ENCODE measurements around the gene HDAC4.

HDAC4 gene

DNA sequence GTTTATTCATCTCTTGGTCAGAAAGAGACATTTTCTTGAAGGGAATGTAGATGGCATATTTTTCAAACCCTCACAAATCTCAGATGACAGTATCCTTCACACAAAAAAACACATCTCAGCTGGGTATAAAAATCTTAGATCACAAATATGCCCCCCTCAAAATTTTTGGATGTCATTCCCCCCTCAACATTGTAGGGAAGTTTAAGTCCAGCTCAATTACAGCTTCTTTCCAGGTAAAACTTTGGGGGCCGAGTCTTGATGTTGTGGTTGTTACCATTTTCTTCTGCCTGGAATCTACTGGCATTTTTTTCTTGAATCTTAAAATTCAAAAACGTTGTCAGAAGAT is 46.1 kb downstream of the HDAC4 start:
- Histone ChIP-seq H3K27ac (no peak overlapping the region), H3K4me3 (no peak overlapping the region)
- TF ChIP-seq CTCF (IDR thresholded peaks at IDR 0.05), result no peak
- no peak for DNase-seq (ENCODE audit: low spot score)

DNA sequence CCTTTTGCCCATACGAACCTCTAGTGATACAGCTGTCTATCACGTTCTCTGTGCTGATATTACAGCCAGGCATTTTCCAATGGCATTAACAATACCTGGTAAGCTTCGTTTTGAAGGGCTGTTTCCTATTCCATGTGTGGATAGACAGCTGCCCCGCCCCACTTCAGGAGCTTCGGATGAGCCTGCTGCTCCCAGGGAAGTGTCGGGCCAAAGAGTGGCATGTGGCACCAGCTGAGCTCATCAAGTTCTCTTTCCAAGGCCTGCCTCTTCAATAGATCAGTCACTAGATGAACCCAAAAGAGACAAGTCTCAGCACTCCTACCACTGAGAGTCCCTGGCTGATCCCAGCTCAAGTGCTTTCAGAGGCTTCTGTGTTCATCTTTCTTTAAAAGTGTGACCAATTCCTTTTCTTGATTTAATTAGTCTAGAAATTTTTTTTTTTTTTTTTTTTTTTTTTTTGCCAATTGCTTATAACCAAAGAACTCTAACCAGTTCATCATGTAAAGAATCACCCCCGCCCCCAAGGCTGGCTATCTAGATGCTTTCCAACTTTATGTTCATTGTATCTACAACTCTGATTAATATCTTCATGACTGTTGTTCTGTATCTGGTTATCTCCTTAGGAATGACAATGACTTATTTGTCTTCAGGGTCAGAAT is 46.6 kb downstream of the HDAC4 start:
- TF ChIP-seq CTCF (IDR thresholded peaks at IDR 0.05), result no peak
- Histone ChIP-seq H3K27ac (no peak overlapping the region), H3K4me3 (no peak overlapping the region)
- no peak for DNase-seq (ENCODE audit: low spot score)

DNA sequence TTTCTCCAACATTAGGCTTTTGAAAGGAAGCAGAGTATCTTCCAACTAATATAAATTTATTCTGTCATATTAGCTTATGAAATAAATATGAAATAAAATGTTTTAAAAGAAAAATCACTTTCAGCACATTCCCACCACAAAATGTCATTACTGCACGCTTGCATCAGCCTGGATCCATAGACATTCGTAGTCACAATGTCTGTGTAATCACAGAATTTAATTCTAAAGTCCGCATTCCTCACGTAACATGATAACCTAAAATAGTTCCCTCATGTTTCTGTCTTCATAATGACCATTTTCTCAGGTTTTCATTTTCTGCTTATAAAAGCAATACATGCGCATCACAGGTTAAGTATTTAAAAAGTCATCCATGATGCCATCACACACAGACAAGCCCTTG is 47.1 kb downstream of the HDAC4 start:
- Histone ChIP-seq H3K4me3 (no peak overlapping the region), H3K27ac (no peak overlapping the region)
- DNase-seq (ENCODE audit: low spot score), result no peak
- no peak for TF ChIP-seq CTCF (IDR thresholded peaks at IDR 0.05)

DNA sequence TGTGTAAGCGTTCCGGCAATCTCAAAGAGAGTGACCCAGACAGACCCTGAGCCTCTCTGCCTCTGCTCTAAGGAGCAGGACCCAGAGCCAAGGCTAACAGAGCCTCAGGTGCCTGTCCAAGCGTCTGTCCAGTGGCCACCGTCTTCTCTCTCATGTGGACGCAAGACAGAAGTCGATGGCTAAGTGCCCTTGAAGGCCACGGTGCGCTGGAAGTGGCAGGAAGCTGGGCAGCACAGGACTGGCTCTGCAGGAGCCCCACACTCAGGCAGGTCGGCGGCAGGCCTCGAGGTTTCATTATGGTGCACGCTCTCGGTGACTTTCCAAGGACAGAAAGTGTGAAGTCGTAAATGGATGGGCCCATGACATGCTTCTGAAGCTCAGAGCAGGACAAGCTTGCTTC is 49.1 kb downstream of the HDAC4 start:
- no peak overlapping the region for H3K4me3 ChIP-seq
- H3K27ac ChIP-seq, result no peak overlapping the region
- no peak for TF ChIP-seq CTCF (IDR thresholded peaks at IDR 0.05)
- DNase-seq (ENCODE audit: low spot score), result no peak

DNA sequence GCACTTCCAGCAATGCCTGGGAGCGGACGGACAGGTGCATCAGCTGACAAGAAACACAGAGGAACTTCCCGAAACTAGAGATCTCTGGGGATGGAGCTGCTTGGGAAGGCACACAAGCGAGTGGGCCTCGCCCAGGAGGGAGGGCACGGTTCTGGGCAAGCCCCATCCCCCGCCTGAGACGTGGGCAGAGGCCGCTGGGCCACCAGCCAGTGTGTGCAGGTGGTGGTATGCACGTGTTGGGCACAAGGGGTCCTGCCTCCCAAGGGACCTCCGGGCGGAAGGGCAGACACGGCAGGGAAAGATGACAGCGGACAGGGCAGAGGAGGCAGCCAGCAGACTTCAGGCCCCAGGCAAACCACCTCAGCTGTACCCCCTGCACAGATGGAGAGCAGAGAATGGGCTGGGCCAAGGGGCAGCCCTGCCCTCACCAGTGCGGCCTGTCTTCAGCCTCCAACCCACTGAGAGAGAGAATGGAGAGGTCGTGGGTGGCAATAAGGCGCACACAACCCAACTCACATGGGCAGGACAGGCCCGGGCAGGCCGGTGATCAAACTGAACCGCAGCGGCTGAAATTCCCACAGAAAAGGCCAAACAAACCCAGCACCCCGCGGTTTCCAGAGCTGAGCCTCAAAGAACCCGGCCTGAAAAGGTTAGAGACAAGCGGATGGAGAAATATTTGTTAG is 51.2 kb downstream of the HDAC4 start:
- no peak for TF ChIP-seq CTCF (IDR thresholded peaks at IDR 0.05)
- H3K4me3 ChIP-seq, result no peak overlapping the region
- DNase-seq (ENCODE audit: low spot score), result no peak
- H3K27ac ChIP-seq, result no peak overlapping the region

- TF ChIP-seq CTCF (IDR thresholded peaks at IDR 0.05), result no peak
- Histone ChIP-seq H3K27ac (no peak overlapping the region), H3K4me3 (no peak overlapping the region)
- DNase-seq (ENCODE audit: low spot score), result no peak
Measured at GRCh38 chr2:239348563-239349452, 52.0 kb downstream of the HDAC4 start.

Measured in coronary artery (tissue), 2 donors.